Uterus (tissue), 4 donors: ENCODE measurements around the gene SFXN5. TPM values are rescaled to one million over a fixed set of nuclear protein-coding genes. Genes with fewer than 3 reads are reported as not detected.
A peak's percentile ranks its signal among the peaks of the same experiment; 100 is the strongest.
"Not testable (repeated sequence)": the region's sequence is repeated elsewhere in the genome, so short reads cannot be mapped to it uniquely, and the experiment has no call there.

Source experiments
- DNase-seq, 2 donors: peaks; one replicate each; pipeline ENCODE4 v3.0.0-alpha.2; 2019 to 2020
- H3K27ac ChIP-seq, 2 donors: fragments of 200-600 bp; sonication (generic); 1 replicate in 1 of 2; 2 replicates in 1 of 2; pipeline ENCODE4 v1.5.1; 2016 to 2018
- H3K27me3 ChIP-seq, 2 donors: fragments of 200-600 bp; sonication (generic); one replicate each; pipeline ENCODE4 v1.5.1; 2018 to 2019; ENCODE audit warnings: control low read depth in 1 of 2
- H3K36me3 ChIP-seq, 2 donors: fragments of 200-600 bp; sonication (generic); one replicate each; pipeline ENCODE4 v1.5.1; 2019; ENCODE audit warnings: control low read depth in 1 of 2
- H3K4me1 ChIP-seq, 2 donors: fragments of 200-600 bp; sonication (generic); one replicate each; pipeline ENCODE4 v1.5.1; 2018 to 2019; ENCODE audit warnings: control low read depth in 1 of 2
- H3K4me3 ChIP-seq, 2 donors: fragments of 200-600 bp; sonication (generic); 1 replicate in 1 of 2; 2 replicates in 1 of 2; pipeline ENCODE4 v1.5.1; 2018 to 2019; ENCODE audit warnings: mild to moderate bottlenecking in 1 of 2
- H3K9me3 ChIP-seq, 2 donors: fragments of 200-600 bp; sonication (generic); one replicate each; pipeline ENCODE4 v1.5.1; 2019; ENCODE audit warnings: control low read depth in 1 of 2
- POLR2A ChIP-seq, 2 donors: fragments of 450-650 bp; IDR thresholded peaks; one replicate each; pipeline ENCODE4 v1.6.1; 2016; ENCODE audit warnings: antibody characterized with exemption in 2 of 2, mild to moderate bottlenecking in 1 of 2, moderate library complexity in 1 of 2
- intact Hi-C: fragments of 100-400 bp; cut with DNase I; formaldehyde crosslinking; loops from one replicate; pipeline ENCODE4 v1.15.1; 2023; ENCODE audit warnings: low total_unique reads
- total RNA-seq, 4 donors: library from RNA; depleted of rRNA in 3 of 4; stranded (reverse); fragments of >200 nt in 3 of 4; gene quantifications; one replicate each; pipeline versions ENCODE4 v1.1.0 to v1.2.4, GENCODE V29; 2014 to 2023
- TF ChIP-seq, protein P1 (sequence below), 4 experiments: fragments of 200-600 bp in 2 of 4; fragments of 450-650 bp in 2 of 4; sonication (generic) in 2 of 4; IDR thresholded peaks; one replicate each; pipeline ENCODE4 v1.5.1; 2016 to 2019; ENCODE audit warnings: antibody characterized with exemption in 4 of 4, mild to moderate bottlenecking in 2 of 4, moderate library complexity in 1 of 4
- donor health status: DM: yes; HTN: yes; CAD: no.

SFXN5 gene
- total RNA-seq, 4 donors from 2014 or later, result 2.1 to 16.0 (median 10.6) TPM

DNA sequence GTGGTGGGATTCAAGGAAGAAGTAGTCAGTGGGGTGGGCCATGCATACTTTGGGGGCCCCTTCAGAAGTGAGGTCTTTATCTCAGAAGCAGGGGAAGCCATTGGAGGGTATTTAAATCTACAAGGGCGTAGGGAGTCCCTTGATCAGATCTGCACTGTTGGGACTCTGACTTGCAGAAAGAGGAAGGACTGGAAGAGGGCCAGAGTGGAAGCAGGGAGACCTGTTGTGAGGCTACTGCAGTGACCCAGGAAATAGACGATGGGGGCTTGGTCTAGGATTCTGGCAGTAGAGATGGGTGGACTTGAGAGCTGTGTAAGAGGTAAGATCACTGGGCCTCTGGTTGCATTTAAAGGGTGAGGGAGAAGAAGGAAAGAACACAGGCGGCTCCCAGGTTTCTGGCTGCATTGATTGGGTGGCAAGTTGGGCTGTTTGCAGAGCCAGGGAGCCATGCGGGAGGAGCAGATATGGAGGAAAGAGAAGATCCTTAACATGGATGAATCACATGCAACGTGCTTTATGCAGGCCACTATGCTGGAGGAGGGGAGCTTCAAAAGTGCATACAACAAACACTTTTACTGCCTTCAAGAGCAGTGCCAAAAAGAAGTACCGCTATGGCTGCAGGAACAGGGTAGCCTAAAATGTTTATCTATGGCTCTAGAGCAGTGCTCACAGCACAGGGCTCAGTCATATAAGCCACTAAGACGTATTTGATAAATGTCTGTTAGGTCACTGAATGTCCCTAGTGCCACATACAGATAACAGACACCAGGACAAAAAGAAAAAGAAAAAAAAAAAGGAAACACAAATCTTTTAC lies 2.3 kb downstream of the SFXN5 start:
- H3K27me3 ChIP-seq, result no peaks in the 10 kb centered on the region
- TF ChIP-seq, protein P1, sequence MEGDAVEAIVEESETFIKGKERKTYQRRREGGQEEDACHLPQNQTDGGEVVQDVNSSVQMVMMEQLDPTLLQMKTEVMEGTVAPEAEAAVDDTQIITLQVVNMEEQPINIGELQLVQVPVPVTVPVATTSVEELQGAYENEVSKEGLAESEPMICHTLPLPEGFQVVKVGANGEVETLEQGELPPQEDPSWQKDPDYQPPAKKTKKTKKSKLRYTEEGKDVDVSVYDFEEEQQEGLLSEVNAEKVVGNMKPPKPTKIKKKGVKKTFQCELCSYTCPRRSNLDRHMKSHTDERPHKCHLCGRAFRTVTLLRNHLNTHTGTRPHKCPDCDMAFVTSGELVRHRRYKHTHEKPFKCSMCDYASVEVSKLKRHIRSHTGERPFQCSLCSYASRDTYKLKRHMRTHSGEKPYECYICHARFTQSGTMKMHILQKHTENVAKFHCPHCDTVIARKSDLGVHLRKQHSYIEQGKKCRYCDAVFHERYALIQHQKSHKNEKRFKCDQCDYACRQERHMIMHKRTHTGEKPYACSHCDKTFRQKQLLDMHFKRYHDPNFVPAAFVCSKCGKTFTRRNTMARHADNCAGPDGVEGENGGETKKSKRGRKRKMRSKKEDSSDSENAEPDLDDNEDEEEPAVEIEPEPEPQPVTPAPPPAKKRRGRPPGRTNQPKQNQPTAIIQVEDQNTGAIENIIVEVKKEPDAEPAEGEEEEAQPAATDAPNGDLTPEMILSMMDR (IDR thresholded peaks at IDR 0.05), result no peak
- no peak for TF ChIP-seq POLR2A (IDR thresholded peaks at IDR 0.05)
- DNase-seq, result no peak
- no peaks in the 10 kb centered on the region for H3K36me3 ChIP-seq
- H3K27ac ChIP-seq, result no peak overlapping the region
- peak overlapping the region in 1 of 2 donors; percentile 83 for H3K4me3 ChIP-seq
- intact Hi-C loops, result no loop called here
- H3K4me1 ChIP-seq, result peaks cover 0 to 10% of the 10 kb centered on the region in 2 donors
- H3K9me3 ChIP-seq, result no peaks in the 10 kb centered on the region

DNA sequence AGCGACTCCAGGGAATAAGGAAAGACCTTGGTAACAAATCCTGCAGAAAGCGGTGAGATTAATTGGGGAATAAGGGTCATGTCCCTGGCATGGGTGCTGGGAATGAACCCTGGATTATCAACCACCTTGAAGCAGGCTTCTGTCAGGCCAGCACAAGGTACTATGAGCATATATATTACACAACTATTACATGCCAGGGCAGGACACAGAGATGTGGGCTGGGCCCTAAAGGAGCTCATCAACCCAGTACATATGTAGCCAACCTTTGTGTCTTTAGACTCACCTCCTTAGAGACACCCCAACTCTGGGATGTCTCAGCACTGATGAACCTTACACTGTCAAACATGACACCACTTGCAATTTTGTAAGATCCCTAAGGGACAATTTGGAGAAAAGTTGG lies 3.4 kb downstream of the SFXN5 start:
- H3K4me1 ChIP-seq, result peaks cover 0 to 10% of the 10 kb centered on the region in 2 donors
- intact Hi-C loops, result no loop called here
- H3K4me3 ChIP-seq, result no peak overlapping the region
- TF ChIP-seq, protein P1 (IDR thresholded peaks at IDR 0.05), result no peak
- no peak for TF ChIP-seq POLR2A (IDR thresholded peaks at IDR 0.05)
- no peaks in the 10 kb centered on the region for H3K9me3 ChIP-seq
- H3K27me3 ChIP-seq, result no peaks in the 10 kb centered on the region
- H3K36me3 ChIP-seq, result no peaks in the 10 kb centered on the region
- no peak for DNase-seq
- no peak overlapping the region for H3K27ac ChIP-seq

DNA sequence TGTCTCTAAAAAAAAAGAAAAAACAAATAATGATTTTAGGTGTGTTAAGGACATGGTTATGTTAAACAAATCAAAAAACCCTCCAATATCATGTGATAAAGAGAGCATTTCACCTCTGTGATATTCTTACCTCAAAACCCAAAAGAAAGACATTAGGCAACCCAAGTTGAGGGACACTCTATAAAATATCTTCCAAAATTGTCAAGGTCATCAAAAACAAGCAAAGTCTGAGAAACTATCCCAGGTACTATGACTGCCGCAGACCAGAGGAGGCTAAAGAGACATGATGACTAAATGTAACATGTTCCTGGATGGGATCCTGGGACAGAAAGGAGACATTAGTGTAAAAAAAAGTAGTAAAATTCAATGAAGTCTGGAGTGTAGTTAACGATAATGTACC lies 4.5 kb downstream of the SFXN5 start:
- no peak for DNase-seq
- H3K36me3 ChIP-seq, result no peaks in the 10 kb centered on the region
- intact Hi-C loops, result no loop called here
- peaks cover 0 to 2% of the 10 kb centered on the region in 2 donors for H3K4me1 ChIP-seq
- no peaks in the 10 kb centered on the region for H3K27me3 ChIP-seq
- no peak overlapping the region for H3K27ac ChIP-seq
- no peak overlapping the region for H3K4me3 ChIP-seq
- TF ChIP-seq, protein P1 (IDR thresholded peaks at IDR 0.05), result no peak
- TF ChIP-seq POLR2A (IDR thresholded peaks at IDR 0.05), result no peak
- H3K9me3 ChIP-seq, result no peaks in the 10 kb centered on the region

DNA sequence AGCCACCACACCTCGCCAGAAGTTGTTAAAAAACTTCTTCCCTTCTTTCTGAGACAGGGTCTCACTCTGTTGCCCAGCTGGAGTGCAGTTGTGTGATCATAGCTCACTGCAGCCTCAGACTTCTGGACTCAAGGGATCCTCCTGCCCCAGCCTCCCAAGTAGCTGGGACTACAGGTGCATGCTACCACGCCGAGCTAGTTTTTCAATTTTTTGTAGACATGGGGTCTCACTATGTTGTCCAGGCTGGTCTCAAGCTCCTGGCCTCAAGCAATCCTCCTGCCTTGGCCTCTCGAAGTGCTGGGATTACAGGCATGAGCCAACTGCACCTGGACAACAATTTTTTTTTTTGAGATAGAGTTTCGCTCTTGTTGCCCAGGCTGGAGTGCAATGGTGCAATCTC lies 6.4 kb downstream of the SFXN5 start:
- H3K27ac ChIP-seq, H3K9me3 ChIP-seq, H3K27me3 ChIP-seq, H3K4me1 ChIP-seq, H3K36me3 ChIP-seq, DNase-seq, intact Hi-C loops, H3K4me3 ChIP-seq: not testable (repeated sequence)

DNA sequence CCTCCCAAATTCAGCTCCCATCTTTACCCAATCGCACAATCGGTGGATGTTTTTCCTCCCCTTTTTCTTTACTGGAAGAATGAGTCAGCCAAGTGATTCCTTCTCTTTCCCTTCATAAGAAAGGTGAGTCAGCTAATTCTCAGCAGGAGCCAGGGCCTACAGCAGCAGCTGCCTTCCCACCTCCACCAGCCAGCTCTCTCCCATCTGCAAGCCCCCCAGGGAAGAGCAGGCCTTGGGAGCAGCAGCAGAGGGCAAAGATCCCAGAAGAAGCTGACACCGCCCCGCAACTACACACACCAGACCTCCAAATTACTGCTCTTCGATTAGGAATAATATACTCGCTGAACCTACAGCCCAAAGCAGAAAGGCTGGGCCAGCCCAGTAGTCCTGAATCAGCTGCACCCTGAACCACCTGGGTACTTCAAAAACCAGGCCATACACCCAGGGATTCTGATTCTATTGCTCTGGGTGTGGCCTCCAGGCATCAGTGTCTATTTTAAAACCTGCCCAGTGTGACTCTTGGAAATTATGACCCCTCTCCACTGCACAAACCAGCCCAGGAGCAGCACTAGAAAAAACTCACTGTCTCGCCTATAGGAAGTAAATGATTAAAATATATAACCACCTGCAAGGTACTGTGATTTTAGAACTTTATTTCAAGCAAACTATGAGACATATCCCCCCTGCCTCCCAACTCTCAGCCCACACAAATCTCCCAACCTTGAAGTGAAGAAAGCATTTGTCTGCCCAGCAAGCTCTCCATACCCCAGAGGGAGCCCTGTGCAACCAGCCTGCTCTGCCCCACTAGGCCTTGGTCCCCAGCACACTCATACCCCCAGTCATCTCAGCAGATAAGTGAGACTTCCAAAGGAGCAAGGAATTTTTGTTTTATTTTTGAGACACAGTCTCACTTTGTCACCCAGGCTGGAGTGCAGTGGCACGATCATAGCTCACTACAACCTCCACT lies 7.3 kb downstream of the SFXN5 start:
- intact Hi-C loops, result no loop called here
- TF ChIP-seq POLR2A (IDR thresholded peaks at IDR 0.05), result no peak
- TF ChIP-seq, protein P1 (IDR thresholded peaks at IDR 0.05), result no peak
- no peaks in the 10 kb centered on the region for H3K27me3 ChIP-seq
- H3K9me3 ChIP-seq, result no peaks in the 10 kb centered on the region
- no peaks in the 10 kb centered on the region for H3K36me3 ChIP-seq
- no peak overlapping the region for H3K4me3 ChIP-seq
- no peak overlapping the region for H3K27ac ChIP-seq
- no peak for DNase-seq
- no peaks in the 10 kb centered on the region for H3K4me1 ChIP-seq
